B cell (primary cell): ENCODE data around the gene SGIP1. TPM values are rescaled to one million over a fixed set of nuclear protein-coding genes. Genes with fewer than 3 reads are reported as not detected.

Source experiments
- ATAC-seq: fragments of 200-7000 bp; cut with Tn5 transposase; one replicate; pipeline ENCODE4 v1.10.0; 2021; ENCODE audit warnings: low read depth, mild to moderate bottlenecking, moderate number of reproducible peaks, moderate library complexity
- CTCF ChIA-PET: fragments of 350-600 bp; sonication (Branson Sonifier 250); formaldehyde crosslinking; loops from one replicate; lab custom pipeline; 2021; ENCODE audit warnings: antibody characterized with exemption, inconsistent platforms; lab: Charles Lee
- POLR2A ChIA-PET: fragments of 350-600 bp; sonication (Branson Sonifier 250); formaldehyde crosslinking; loops from one replicate; lab custom pipeline; 2021; ENCODE audit warnings: antibody characterized with exemption; lab: Charles Lee
- DNase-seq: peaks from one replicate; pipeline ENCODE4 v3.0.0; 2013
- H2AFZ ChIP-seq: 2 replicates; pipeline ENCODE4 v1.6.1; 2012; ENCODE audit warnings: mild to moderate bottlenecking, low read depth, low read length; ENCODE audit not compliant: insufficient read depth, poor library complexity, severe bottlenecking
- H3K27ac ChIP-seq, 2 donors: 1 replicate in 1 of 2; 2 replicates in 1 of 2; pipeline ENCODE4 v1.5.1; 2012 to 2013; ENCODE audit warnings: low read length in 2 of 2, mild to moderate bottlenecking in 2 of 2, moderate library complexity in 1 of 2
- H3K27me3 ChIP-seq, 4 experiments: fragments of 200-600 bp in 1 of 4; sonication (generic) in 1 of 4; replicated peaks in 1 of 4; 1 replicate in 2 of 4; 2 replicates in 2 of 4; pipeline versions ENCODE4 v1.6.1 to v1.7.0; 2013 to 2016; ENCODE audit warnings: low read length in 3 of 4, mild to moderate bottlenecking in 2 of 4, mixed read lengths in 1 of 4, moderate library complexity in 1 of 4; ENCODE audit not compliant: insufficient read depth in 4 of 4, control insufficient read depth in 3 of 4; ENCODE audit errors: control extremely low read depth in 1 of 4
- H3K36me3 ChIP-seq, 2 experiments: replicated peaks in 1 of 2; 1 replicate in 1 of 2; 2 replicates in 1 of 2; pipeline versions ENCODE4 v1.6.1 to v1.7.1; 2013; ENCODE audit warnings: low read length in 1 of 2; ENCODE audit not compliant: insufficient read depth in 2 of 2, control insufficient read depth in 1 of 2; ENCODE audit errors: control extremely low read depth in 1 of 2, extremely low read depth in 1 of 2
- H3K4me1 ChIP-seq, 2 donors: fragments of 200-600 bp in 1 of 2; sonication (generic) in 1 of 2; 1 replicate in 1 of 2; 2 replicates in 1 of 2; pipeline versions ENCODE4 v1.5.1 to v1.6.1; 2013 to 2017; ENCODE audit warnings: low read length in 2 of 2; ENCODE audit not compliant: control insufficient read depth in 2 of 2, insufficient read depth in 2 of 2
- H3K4me2 ChIP-seq: replicated peaks from 2 replicates; pipeline ENCODE3; 2012; ENCODE audit warnings: mild to moderate bottlenecking, low read depth, low read length; ENCODE audit not compliant: poor library complexity, severe bottlenecking
- H3K4me3 ChIP-seq, 5 experiments: fragments of 200-600 bp in 1 of 5; sonication (generic) in 1 of 5; 1 replicate in 3 of 5; 2 replicates in 2 of 5; pipeline versions ENCODE4 v1.5.1 to v1.7.0; 2011 to 2016; ENCODE audit warnings: low read length in 4 of 5, mild to moderate bottlenecking in 4 of 5, low read depth in 2 of 5, control low read depth in 1 of 5, moderate library complexity in 1 of 5; ENCODE audit not compliant: insufficient read depth in 1 of 5; ENCODE audit errors: control extremely low read depth in 1 of 5, extremely low read depth in 1 of 5
- H3K79me2 ChIP-seq: fragments of 200-600 bp; sonication (generic); one replicate; pipeline ENCODE4 v1.6.0; 2016; ENCODE audit warnings: low read length; ENCODE audit not compliant: control insufficient read depth, insufficient read depth
- H3K9ac ChIP-seq: fragments of 200-600 bp; sonication (generic); 2 replicates; pipeline ENCODE4 v1.6.1; 2017; ENCODE audit warnings: mild to moderate bottlenecking, low read length, moderate library complexity
- H3K9me3 ChIP-seq, 3 donors: one replicate each; pipeline versions ENCODE4 v1.6.1 to v1.7.1; 2013; ENCODE audit warnings: low read length in 2 of 3; ENCODE audit not compliant: control insufficient read depth in 2 of 3, insufficient read depth in 1 of 3; ENCODE audit errors: control extremely low read depth in 1 of 3
- H4K20me1 ChIP-seq: 2 replicates; pipeline ENCODE4 v1.6.0; 2012; ENCODE audit warnings: mild to moderate bottlenecking, low read length; ENCODE audit not compliant: insufficient read depth, control insufficient read depth, poor library complexity, severe bottlenecking
- H3K27ac Mint-ChIP-seq: one replicate; pipeline ENCODE4 v1.8.0; 2021; ENCODE audit warnings: mixed read lengths
- H3K27me3 Mint-ChIP-seq: one replicate; pipeline ENCODE4 v1.8.0; 2021; ENCODE audit warnings: mixed read lengths
- H3K4me1 Mint-ChIP-seq: one replicate; pipeline ENCODE4 v1.8.0; 2021; ENCODE audit warnings: mixed read lengths
- H3K4me3 Mint-ChIP-seq: one replicate; pipeline ENCODE4 v1.8.0; 2021; ENCODE audit warnings: mixed read lengths
- H3K9me3 Mint-ChIP-seq: one replicate; pipeline ENCODE4 v1.8.0; 2022; ENCODE audit warnings: mixed read lengths; ENCODE audit not compliant: insufficient read depth
- EZH2 ChIP-seq: IDR thresholded peaks from 2 replicates; pipeline ENCODE4 v1.6.1; 2012; ENCODE audit warnings: borderline replicate concordance, low read depth, mild to moderate bottlenecking, moderate library complexity, low read length; ENCODE audit not compliant: insufficient read depth, poor library complexity, severe bottlenecking
- WGBS: methylation state at CpG from one replicate; pipeline ENCODE4 v1.1.5; 2013; ENCODE audit warnings: missing lambda C conversion rate; ENCODE audit not compliant: insufficient coverage; 5-methylcytosine and 5-hydroxymethylcytosine counted together
- intact Hi-C: fragments of 100-400 bp; cut with micrococcal nuclease; formaldehyde crosslinking; loops from one replicate; pipeline ENCODE4 v1.10.0; 2022
- polyA plus RNA-seq: library from polyadenylated mRNA; depleted of rRNA; stranded (reverse); fragments of >200 nt; gene quantifications from 2 replicates; pipeline ENCODE4 v1.2.3, GENCODE V29; 2012
- total RNA-seq, 2 donors: library from RNA; stranded (reverse); fragments of 120-200 nt in 1 of 2; gene quantifications; 1 replicate in 1 of 2; 2 replicates in 1 of 2; pipeline versions ENCODE4 v1.2.3 to v1.2.4, GENCODE V29; 2013 to 2022
- TF ChIP-seq, protein P1 (sequence below): fragments of 200-600 bp; IDR thresholded peaks from one replicate; pipeline ENCODE4 v1.8.0; 2022; ENCODE audit warnings: antibody characterized with exemption, mild to moderate bottlenecking

Gene SGIP1
- total and polyA plus RNA-seq, 2 donors (not counting 1 experiment from before 2014, with no cell fraction given), result not detected

DNA sequence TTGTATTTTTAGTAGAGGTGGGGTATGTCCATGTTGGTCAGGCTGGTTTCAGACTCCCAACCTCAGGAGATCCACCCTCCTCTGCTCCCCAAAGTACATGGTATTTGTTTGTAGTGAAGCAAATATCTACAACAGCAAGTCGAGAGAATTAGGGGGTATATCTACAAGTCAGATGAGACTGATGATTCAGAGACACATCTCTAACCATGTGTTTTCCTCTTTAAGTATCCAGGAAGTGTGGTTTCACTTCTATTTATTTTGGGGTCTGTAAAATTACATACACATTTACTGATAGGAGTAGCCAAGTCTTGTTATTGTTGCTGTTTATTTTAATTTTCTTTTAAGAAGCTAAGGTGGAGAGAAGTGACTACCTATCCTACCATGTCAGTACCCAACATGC is 44.9 kb downstream of the SGIP1 start:
- H3K27ac Mint-ChIP-seq, result no peak overlapping the region
- H3K9me3 Mint-ChIP-seq, result no peaks in the 10 kb centered on the region
- no peak for TF ChIP-seq EZH2
- TF ChIP-seq, protein P1, sequence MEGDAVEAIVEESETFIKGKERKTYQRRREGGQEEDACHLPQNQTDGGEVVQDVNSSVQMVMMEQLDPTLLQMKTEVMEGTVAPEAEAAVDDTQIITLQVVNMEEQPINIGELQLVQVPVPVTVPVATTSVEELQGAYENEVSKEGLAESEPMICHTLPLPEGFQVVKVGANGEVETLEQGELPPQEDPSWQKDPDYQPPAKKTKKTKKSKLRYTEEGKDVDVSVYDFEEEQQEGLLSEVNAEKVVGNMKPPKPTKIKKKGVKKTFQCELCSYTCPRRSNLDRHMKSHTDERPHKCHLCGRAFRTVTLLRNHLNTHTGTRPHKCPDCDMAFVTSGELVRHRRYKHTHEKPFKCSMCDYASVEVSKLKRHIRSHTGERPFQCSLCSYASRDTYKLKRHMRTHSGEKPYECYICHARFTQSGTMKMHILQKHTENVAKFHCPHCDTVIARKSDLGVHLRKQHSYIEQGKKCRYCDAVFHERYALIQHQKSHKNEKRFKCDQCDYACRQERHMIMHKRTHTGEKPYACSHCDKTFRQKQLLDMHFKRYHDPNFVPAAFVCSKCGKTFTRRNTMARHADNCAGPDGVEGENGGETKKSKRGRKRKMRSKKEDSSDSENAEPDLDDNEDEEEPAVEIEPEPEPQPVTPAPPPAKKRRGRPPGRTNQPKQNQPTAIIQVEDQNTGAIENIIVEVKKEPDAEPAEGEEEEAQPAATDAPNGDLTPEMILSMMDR, result no peak
- Histone ChIP-seq H3K36me3 (no peaks in the 10 kb centered on the region), H3K79me2 (no peaks in the 10 kb centered on the region), H4K20me1 (no peaks in the 10 kb centered on the region), H3K4me1 (no peaks in the 10 kb centered on the region), H3K9ac (no peak overlapping the region), H3K27ac (no peak overlapping the region), H3K4me2 (no peak overlapping the region), H3K9me3 (no peaks in the 10 kb centered on the region), H2AFZ (no peak overlapping the region), H3K4me3 (no peak overlapping the region), H3K27me3 (no peaks in the 10 kb centered on the region)
- no peak overlapping the region for H3K4me3 Mint-ChIP-seq
- H3K27me3 Mint-ChIP-seq, result peaks cover 9% of the 10 kb centered on the region
- no CpG with 5 or more reads among the region's 1 CpG for WGBS
- DNase-seq, result no peak
- intact Hi-C loops, result no loop called here
- POLR2A ChIA-PET, result no interaction called here
- no peak for ATAC-seq
- peaks cover 1% of the 10 kb centered on the region for H3K4me1 Mint-ChIP-seq
- CTCF ChIA-PET, result no interaction called here

DNA sequence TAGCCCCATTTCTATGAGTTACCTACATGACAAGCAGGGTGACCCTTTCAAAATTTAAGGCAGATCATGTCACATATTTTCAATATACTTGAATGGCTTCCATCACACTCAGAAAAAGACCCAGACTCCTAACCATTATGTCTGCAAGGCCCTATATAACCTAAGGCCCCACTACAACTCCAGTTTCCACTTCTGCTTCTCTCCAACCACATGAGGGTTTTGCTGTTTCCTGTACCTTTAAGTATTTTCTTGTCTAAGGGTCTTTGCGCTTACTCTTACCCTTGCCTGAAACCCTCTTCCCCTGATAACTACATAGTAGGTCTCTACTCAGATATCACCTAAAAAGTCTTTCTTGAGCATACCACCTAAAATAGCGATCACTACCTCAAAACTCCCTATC is 46.1 kb downstream of the SGIP1 start:
- POLR2A ChIA-PET, result no interaction called here
- Histone ChIP-seq H3K4me2 (no peak overlapping the region), H2AFZ (no peak overlapping the region), H3K4me3 (no peak overlapping the region), H3K9me3 (no peaks in the 10 kb centered on the region), H3K9ac (no peak overlapping the region), H3K79me2 (no peaks in the 10 kb centered on the region), H3K36me3 (no peaks in the 10 kb centered on the region), H3K27ac (no peak overlapping the region), H3K27me3 (no peaks in the 10 kb centered on the region), H3K4me1 (no peaks in the 10 kb centered on the region), H4K20me1 (no peaks in the 10 kb centered on the region)
- ATAC-seq (no peak), DNase-seq (no peak)
- intact Hi-C loops, result no loop called here
- H3K27me3 Mint-ChIP-seq, result peaks cover 9% of the 10 kb centered on the region
- CTCF ChIA-PET, result no interaction called here
- no peak overlapping the region for H3K4me3 Mint-ChIP-seq
- TF ChIP-seq EZH2, result no peak
- TF ChIP-seq, protein P1, result no peak
- no peaks in the 10 kb centered on the region for H3K9me3 Mint-ChIP-seq
- WGBS, result 60% methylated on average over 2 of the region's 2 CpGs
- no peak overlapping the region for H3K27ac Mint-ChIP-seq
- peaks cover 1% of the 10 kb centered on the region for H3K4me1 Mint-ChIP-seq
